Fibroblast of lung (primary cell): ENCODE results near the gene RAC2.

Source experiments
- EZH2 ChIP-seq: IDR thresholded peaks from 2 replicates; pipeline ENCODE4 v1.5.1; 2012; ENCODE audit warnings: low read length, control low read depth, mild to moderate bottlenecking; ENCODE audit errors: missing control alignments
- TF ChIP-seq, protein P1 (sequence below), 2 donors: IDR thresholded peaks in 1 of 2; conservative IDR thresholded peaks in 1 of 2; 1 replicate in 1 of 2; 2 replicates in 1 of 2; pipeline ENCODE4 v1.5.1; 2011 to 2012; ENCODE audit warnings: low read length in 2 of 2, control low read depth in 1 of 2, inconsistent platforms in 1 of 2, low read depth in 1 of 2, mild to moderate bottlenecking in 1 of 2

DNA sequence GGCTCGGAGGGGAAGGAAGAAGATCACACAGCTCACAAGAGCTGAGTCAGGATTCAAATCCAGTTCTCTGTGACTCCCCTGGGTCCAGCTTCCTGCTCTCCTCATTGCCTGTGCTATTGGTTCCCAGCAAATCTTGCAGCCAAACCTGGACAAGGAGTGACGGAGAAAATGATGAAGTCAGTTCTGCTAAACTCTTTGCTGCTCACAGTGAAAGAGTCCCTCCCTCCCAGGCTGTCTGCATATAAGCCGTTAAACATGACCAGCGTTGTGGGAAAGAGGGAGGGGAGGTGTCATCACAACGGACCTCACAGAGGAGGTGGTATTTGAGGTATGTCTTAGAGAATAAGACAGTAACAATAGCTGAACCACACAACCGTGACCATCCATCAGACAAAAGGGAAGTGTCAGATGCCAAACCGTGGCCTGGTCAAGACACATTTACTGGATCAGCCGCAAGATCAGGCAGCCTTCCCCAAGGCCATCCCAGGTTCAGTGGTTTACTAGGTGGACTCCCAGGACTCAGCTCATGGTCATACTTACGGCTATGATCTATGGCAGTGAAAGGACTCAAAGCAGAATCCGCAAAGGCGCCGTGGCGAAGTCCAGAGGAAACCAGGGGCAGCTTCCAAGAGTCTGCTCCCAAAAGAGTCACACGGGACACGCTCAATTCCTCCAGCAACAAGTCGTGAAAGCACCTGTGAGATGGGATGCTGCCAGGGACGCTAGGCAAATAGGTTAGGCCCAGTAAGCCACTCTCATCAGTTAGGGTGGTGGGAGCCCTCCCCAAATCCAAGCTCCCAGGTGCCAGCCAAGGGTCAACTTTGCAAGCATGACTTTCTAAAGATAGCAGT is 35.5 kb upstream of the RAC2 start:
- TF ChIP-seq, protein P1, sequence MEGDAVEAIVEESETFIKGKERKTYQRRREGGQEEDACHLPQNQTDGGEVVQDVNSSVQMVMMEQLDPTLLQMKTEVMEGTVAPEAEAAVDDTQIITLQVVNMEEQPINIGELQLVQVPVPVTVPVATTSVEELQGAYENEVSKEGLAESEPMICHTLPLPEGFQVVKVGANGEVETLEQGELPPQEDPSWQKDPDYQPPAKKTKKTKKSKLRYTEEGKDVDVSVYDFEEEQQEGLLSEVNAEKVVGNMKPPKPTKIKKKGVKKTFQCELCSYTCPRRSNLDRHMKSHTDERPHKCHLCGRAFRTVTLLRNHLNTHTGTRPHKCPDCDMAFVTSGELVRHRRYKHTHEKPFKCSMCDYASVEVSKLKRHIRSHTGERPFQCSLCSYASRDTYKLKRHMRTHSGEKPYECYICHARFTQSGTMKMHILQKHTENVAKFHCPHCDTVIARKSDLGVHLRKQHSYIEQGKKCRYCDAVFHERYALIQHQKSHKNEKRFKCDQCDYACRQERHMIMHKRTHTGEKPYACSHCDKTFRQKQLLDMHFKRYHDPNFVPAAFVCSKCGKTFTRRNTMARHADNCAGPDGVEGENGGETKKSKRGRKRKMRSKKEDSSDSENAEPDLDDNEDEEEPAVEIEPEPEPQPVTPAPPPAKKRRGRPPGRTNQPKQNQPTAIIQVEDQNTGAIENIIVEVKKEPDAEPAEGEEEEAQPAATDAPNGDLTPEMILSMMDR (conservative IDR thresholded peaks at IDR 0.05 in 1 of 2, IDR thresholded peaks at IDR 0.05 in 1 of 2; ENCODE audit: low read depth in 1 of 2, low read length in 2 of 2) = no peak
- no peak for TF ChIP-seq EZH2
